ENCODE measurements around the gene DPP6. TPM values are rescaled to one million over a fixed set of nuclear protein-coding genes. Genes with fewer than 3 reads are reported as not detected.

Gene DPP6
- total RNA-seq, 1 donor from 2014 or later = 1.2 TPM

- H3K4me3 ChIP-seq (ENCODE audit: low read depth, low read length) = no peak overlapping the region
- no peak for TF ChIP-seq CTCF (conservative IDR thresholded peaks at IDR 0.05; ENCODE audit: low read depth, low read length)
These were observed 802.6 kb downstream of the DPP6 start for GRCh38 chr7:154854836-154855235.

GRCh38 chr7:154855366-154855765 lies 803.2 kb downstream of the DPP6 start:
- TF ChIP-seq CTCF (conservative IDR thresholded peaks at IDR 0.05; ENCODE audit: low read depth, low read length) = no peak
- DNase-seq (ENCODE audit: low read depth) = no peak
- H3K4me3 ChIP-seq (ENCODE audit: low read depth, low read length) = no peak overlapping the region

More at GRCh38 chr7:154854836-154855235, 802.6 kb downstream of the DPP6 start:
- DNase-seq (ENCODE audit: low read depth) = no peak

- DNase-seq (ENCODE audit: low read depth) = no peak
- no peak for TF ChIP-seq CTCF (conservative IDR thresholded peaks at IDR 0.05; ENCODE audit: low read depth, low read length)
- H3K4me3 ChIP-seq (ENCODE audit: low read depth, low read length) = no peak overlapping the region
These were observed 804.5 kb downstream of the DPP6 start for GRCh38 chr7:154856733-154857132.

- H3K4me3 ChIP-seq (ENCODE audit: low read depth, low read length) = no peak overlapping the region
- DNase-seq (ENCODE audit: low read depth) = no peak
- no peak for TF ChIP-seq CTCF (conservative IDR thresholded peaks at IDR 0.05; ENCODE audit: low read depth, low read length)
These were observed 805.0 kb downstream of the DPP6 start for GRCh38 chr7:154857240-154857639.

GRCh38 chr7:154857728-154858681 lies 805.8 kb downstream of the DPP6 start:
- TF ChIP-seq CTCF (conservative IDR thresholded peaks at IDR 0.05; ENCODE audit: low read depth, low read length) = no peak
- DNase-seq (ENCODE audit: low read depth) = no peak
- H3K4me3 ChIP-seq (ENCODE audit: low read depth, low read length) = no peak overlapping the region

GRCh38 chr7:154858836-154859537 lies 806.8 kb downstream of the DPP6 start:
- TF ChIP-seq CTCF (conservative IDR thresholded peaks at IDR 0.05; ENCODE audit: low read depth, low read length) = no peak
- H3K4me3 ChIP-seq (ENCODE audit: low read depth, low read length) = no peak overlapping the region
- no peak for DNase-seq (ENCODE audit: low read depth)
